ENCODE results near the gene IL20. TPM values are rescaled to one million over a fixed set of nuclear protein-coding genes. Genes with fewer than 3 reads are reported as not detected.

Gene IL20
- total RNA-seq, 1 experiment from 2014 or later: not detected

DNA sequence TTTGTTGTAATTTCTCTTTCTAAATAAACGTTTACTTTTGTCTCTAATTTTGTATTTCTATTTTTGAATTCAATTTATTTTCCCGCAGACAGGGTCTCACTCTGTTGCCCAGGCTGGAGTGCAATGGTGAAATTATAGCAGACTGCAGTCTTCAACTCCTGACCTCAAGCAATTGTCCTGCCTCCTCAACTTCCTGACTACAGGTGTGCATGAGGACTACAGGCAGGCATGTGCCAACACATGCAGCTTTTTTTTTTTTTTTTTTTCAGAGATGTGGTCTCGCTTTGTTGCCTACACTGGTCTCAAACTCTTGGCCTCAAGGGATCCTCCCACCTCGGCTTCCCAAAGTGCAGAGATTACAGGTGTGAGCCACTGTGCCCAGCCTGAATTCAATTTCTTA, 36.7 kb upstream of the IL20 start:
- TF ChIP-seq TCF7L2 (IDR thresholded peaks at IDR 0.05; ENCODE audit: low read depth, low read length): no peak
- Histone ChIP-seq H3K36me3 (ENCODE audit: control insufficient read depth, insufficient read depth, low read length) (no peaks in the 10 kb centered on the region), H3K27me3 (ENCODE audit: control insufficient read depth, insufficient read depth, low read length) (peaks cover 14% of the 10 kb centered on the region), H3K4me1 (ENCODE audit: control insufficient read depth, insufficient read depth, low read length) (no peaks in the 10 kb centered on the region), H3K27ac (ENCODE audit: low read length) (no peak overlapping the region), H3K9me3 (ENCODE audit: control insufficient read depth, insufficient read depth, low read depth, low read length) (no peaks in the 10 kb centered on the region), H3K4me3 (ENCODE audit: low read depth in 2 of 2, low read length in 2 of 2) (no peak overlapping the region)
- intact Hi-C loops (cut with micrococcal nuclease; ENCODE audit: unreplicated experiment): no loop called here
- ATAC-seq: no peak
- no peak for DNase-seq (ENCODE audit: low read depth, low spot score)
- no TSS peak for BruUV-seq (replicated peaks)
- ChIA-PET POLR2A (interaction anchor here (0.6 kb wide), 1 partner anchor 10 kb away, joined by 7 read pairs; no protein-coding TSS in a partner anchor), CTCF (interaction anchor here (0.6 kb wide), 2 partner anchors 85 to 195 kb away, joined by 5 to 6 read pairs; no protein-coding TSS in a partner anchor)
- in situ Hi-C loops (cut with HindIII; ENCODE audit: low pct_unique_long_range_greater_than_20kb, low sequenced_read_pairs): no loop called here

DNA sequence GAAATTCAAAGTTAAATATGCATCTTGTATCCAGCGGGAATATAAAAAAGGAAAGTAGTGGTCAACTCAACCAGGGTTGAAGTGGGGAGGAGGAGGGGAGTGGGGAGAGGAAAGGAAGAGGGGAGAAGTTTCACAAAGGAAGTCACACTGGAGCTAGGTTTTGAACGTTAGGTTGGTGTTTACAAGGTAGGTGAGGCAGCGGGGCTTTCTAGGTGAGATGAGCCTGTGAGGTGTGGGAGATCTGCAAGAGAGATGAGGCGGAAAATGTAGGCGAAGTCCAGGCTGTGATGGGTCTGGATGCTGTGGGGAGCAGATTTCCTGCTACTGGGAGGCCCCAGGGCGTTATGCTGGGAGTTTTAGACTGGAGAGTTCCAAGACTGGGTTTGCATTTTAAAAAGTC, 36.1 kb upstream of the IL20 start:
- Histone ChIP-seq H3K27ac (ENCODE audit: low read length) (no peak overlapping the region), H3K9me3 (ENCODE audit: control insufficient read depth, insufficient read depth, low read depth, low read length) (no peaks in the 10 kb centered on the region), H3K36me3 (ENCODE audit: control insufficient read depth, insufficient read depth, low read length) (no peaks in the 10 kb centered on the region), H3K4me3 (ENCODE audit: low read depth in 2 of 2, low read length in 2 of 2) (no peak overlapping the region), H3K4me1 (ENCODE audit: control insufficient read depth, insufficient read depth, low read length) (no peaks in the 10 kb centered on the region), H3K27me3 (ENCODE audit: control insufficient read depth, insufficient read depth, low read length) (peaks cover 16% of the 10 kb centered on the region)
- intact Hi-C loops (cut with micrococcal nuclease; ENCODE audit: unreplicated experiment) (no loop called here), in situ Hi-C loops (cut with HindIII; ENCODE audit: low pct_unique_long_range_greater_than_20kb, low sequenced_read_pairs) (no loop called here)
- TF ChIP-seq TCF7L2 (IDR thresholded peaks at IDR 0.05; ENCODE audit: low read depth, low read length): no peak
- TF ChIP-seq SIN3A (IDR thresholded peaks at IDR 0.05; ENCODE audit: borderline replicate concordance, insufficient read depth, low read depth, low read length): no peak
- TF ChIP-seq, protein P1, sequence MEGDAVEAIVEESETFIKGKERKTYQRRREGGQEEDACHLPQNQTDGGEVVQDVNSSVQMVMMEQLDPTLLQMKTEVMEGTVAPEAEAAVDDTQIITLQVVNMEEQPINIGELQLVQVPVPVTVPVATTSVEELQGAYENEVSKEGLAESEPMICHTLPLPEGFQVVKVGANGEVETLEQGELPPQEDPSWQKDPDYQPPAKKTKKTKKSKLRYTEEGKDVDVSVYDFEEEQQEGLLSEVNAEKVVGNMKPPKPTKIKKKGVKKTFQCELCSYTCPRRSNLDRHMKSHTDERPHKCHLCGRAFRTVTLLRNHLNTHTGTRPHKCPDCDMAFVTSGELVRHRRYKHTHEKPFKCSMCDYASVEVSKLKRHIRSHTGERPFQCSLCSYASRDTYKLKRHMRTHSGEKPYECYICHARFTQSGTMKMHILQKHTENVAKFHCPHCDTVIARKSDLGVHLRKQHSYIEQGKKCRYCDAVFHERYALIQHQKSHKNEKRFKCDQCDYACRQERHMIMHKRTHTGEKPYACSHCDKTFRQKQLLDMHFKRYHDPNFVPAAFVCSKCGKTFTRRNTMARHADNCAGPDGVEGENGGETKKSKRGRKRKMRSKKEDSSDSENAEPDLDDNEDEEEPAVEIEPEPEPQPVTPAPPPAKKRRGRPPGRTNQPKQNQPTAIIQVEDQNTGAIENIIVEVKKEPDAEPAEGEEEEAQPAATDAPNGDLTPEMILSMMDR (IDR thresholded peaks at IDR 0.05): no peak
- TF ChIP-seq, protein P2, sequence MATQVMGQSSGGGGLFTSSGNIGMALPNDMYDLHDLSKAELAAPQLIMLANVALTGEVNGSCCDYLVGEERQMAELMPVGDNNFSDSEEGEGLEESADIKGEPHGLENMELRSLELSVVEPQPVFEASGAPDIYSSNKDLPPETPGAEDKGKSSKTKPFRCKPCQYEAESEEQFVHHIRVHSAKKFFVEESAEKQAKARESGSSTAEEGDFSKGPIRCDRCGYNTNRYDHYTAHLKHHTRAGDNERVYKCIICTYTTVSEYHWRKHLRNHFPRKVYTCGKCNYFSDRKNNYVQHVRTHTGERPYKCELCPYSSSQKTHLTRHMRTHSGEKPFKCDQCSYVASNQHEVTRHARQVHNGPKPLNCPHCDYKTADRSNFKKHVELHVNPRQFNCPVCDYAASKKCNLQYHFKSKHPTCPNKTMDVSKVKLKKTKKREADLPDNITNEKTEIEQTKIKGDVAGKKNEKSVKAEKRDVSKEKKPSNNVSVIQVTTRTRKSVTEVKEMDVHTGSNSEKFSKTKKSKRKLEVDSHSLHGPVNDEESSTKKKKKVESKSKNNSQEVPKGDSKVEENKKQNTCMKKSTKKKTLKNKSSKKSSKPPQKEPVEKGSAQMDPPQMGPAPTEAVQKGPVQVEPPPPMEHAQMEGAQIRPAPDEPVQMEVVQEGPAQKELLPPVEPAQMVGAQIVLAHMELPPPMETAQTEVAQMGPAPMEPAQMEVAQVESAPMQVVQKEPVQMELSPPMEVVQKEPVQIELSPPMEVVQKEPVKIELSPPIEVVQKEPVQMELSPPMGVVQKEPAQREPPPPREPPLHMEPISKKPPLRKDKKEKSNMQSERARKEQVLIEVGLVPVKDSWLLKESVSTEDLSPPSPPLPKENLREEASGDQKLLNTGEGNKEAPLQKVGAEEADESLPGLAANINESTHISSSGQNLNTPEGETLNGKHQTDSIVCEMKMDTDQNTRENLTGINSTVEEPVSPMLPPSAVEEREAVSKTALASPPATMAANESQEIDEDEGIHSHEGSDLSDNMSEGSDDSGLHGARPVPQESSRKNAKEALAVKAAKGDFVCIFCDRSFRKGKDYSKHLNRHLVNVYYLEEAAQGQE (IDR thresholded peaks at IDR 0.05; ENCODE audit: insufficient read depth in 1 of 2, low read depth in 2 of 2, low read length in 1 of 2): no peak
- TF ChIP-seq POLR2AphosphoS5 (IDR thresholded peaks at IDR 0.05; ENCODE audit: low read depth, low read length): no peak
- BruUV-seq (replicated peaks): no TSS peak
- ATAC-seq: no peak
- ChIA-PET POLR2A (no interaction called here), CTCF (no interaction called here)
- no peak for DNase-seq (ENCODE audit: low read depth, low spot score)

DNA sequence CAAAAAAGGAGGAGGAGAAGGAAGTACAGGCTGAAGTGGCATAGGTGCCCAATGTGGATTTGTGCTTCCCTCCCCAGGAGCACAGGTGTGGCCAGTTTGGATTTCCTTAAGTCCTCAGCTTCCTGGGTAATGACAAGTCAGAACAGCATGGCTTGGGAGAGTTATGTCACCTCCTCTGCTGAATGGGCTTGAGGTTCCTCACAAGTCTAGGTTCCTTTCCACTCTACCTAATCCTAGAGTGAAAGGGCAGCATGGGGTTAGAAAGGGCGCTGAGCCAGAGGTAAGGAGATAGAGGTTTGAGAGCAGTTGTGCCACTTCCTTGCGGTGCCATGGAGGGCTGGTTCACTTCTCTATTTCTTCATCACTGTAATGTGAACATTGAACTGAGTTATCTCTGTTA, 35.5 kb upstream of the IL20 start:
- DNase-seq (ENCODE audit: low read depth, low spot score): no peak
- Histone ChIP-seq H3K27me3 (ENCODE audit: control insufficient read depth, insufficient read depth, low read length) (peaks cover 21% of the 10 kb centered on the region), H3K27ac (ENCODE audit: low read length) (no peak overlapping the region), H3K4me1 (ENCODE audit: control insufficient read depth, insufficient read depth, low read length) (no peaks in the 10 kb centered on the region), H3K9me3 (ENCODE audit: control insufficient read depth, insufficient read depth, low read depth, low read length) (no peaks in the 10 kb centered on the region), H3K4me3 (ENCODE audit: low read depth in 2 of 2, low read length in 2 of 2) (no peak overlapping the region), H3K36me3 (ENCODE audit: control insufficient read depth, insufficient read depth, low read length) (no peaks in the 10 kb centered on the region)
- no TSS peak for BruUV-seq (replicated peaks)
- TF ChIP-seq SIN3A (IDR thresholded peaks at IDR 0.05; ENCODE audit: borderline replicate concordance, insufficient read depth, low read depth, low read length): no peak
- no peak for TF ChIP-seq POLR2AphosphoS5 (IDR thresholded peaks at IDR 0.05; ENCODE audit: low read depth, low read length)
- TF ChIP-seq, protein P2 (IDR thresholded peaks at IDR 0.05; ENCODE audit: insufficient read depth in 1 of 2, low read depth in 2 of 2, low read length in 1 of 2): no peak
- no peak for TF ChIP-seq TCF7L2 (IDR thresholded peaks at IDR 0.05; ENCODE audit: low read depth, low read length)
- TF ChIP-seq, protein P1 (IDR thresholded peaks at IDR 0.05): no peak
- ChIA-PET CTCF (no interaction called here), POLR2A (no interaction called here)
- in situ Hi-C loops (cut with HindIII; ENCODE audit: low pct_unique_long_range_greater_than_20kb, low sequenced_read_pairs) (no loop called here), intact Hi-C loops (cut with micrococcal nuclease; ENCODE audit: unreplicated experiment) (no loop called here)
- ATAC-seq: no peak
